ENCODE measurements around the gene FARS2. TPM values are rescaled to one million over a fixed set of nuclear protein-coding genes. Genes with fewer than 3 reads are reported as not detected.

Gene FARS2
- total RNA-seq, 1 donor from 2014 or later: 19.9 TPM

DNA sequence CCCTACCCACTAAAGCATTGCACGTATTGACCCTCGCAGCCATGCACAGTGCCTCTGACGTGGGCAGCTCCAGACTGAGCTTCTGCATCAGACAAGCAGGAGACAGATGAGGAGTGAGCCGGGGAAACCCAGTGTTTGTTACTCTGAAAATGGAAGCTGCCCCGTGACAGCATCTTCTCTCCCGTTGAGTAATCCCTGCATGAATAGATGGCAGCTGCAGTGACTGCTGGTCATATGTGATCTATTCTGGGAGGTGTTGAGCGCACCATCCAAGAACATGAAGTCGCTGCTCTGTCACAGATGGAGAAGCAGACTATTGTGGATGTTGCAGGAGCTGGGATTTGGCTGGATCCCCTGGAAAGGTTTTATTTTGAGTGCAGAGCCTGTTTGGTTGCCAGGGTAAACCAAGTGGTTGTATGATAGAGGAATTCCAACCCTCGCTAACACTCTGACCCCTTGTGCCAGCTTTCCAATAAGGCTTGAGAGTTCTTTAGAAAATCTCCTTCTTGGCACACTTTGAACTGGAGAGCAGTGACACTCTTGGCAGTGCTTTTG is 503.2 kb downstream of the FARS2 start:
- H3K36me3 Mint-ChIP-seq: peaks cover 13% of the 10 kb centered on the region
- no peak for DNase-seq (ENCODE audit: low spot score in 2 of 2, unreplicated experiment in 2 of 2)
- H3K9me3 Mint-ChIP-seq: peaks cover 22% of the 10 kb centered on the region
- no peaks in the 10 kb centered on the region for H3K4me1 Mint-ChIP-seq
- no peaks in the 10 kb centered on the region for H3K27me3 Mint-ChIP-seq (ENCODE audit: low read depth)
- H3K4me3 Mint-ChIP-seq: no peak overlapping the region
- TF ChIP-seq, protein P1, sequence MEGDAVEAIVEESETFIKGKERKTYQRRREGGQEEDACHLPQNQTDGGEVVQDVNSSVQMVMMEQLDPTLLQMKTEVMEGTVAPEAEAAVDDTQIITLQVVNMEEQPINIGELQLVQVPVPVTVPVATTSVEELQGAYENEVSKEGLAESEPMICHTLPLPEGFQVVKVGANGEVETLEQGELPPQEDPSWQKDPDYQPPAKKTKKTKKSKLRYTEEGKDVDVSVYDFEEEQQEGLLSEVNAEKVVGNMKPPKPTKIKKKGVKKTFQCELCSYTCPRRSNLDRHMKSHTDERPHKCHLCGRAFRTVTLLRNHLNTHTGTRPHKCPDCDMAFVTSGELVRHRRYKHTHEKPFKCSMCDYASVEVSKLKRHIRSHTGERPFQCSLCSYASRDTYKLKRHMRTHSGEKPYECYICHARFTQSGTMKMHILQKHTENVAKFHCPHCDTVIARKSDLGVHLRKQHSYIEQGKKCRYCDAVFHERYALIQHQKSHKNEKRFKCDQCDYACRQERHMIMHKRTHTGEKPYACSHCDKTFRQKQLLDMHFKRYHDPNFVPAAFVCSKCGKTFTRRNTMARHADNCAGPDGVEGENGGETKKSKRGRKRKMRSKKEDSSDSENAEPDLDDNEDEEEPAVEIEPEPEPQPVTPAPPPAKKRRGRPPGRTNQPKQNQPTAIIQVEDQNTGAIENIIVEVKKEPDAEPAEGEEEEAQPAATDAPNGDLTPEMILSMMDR (IDR thresholded peaks at IDR 0.05; ENCODE audit: unreplicated experiment): no peak
- H3K27ac Mint-ChIP-seq: no peak overlapping the region

DNA sequence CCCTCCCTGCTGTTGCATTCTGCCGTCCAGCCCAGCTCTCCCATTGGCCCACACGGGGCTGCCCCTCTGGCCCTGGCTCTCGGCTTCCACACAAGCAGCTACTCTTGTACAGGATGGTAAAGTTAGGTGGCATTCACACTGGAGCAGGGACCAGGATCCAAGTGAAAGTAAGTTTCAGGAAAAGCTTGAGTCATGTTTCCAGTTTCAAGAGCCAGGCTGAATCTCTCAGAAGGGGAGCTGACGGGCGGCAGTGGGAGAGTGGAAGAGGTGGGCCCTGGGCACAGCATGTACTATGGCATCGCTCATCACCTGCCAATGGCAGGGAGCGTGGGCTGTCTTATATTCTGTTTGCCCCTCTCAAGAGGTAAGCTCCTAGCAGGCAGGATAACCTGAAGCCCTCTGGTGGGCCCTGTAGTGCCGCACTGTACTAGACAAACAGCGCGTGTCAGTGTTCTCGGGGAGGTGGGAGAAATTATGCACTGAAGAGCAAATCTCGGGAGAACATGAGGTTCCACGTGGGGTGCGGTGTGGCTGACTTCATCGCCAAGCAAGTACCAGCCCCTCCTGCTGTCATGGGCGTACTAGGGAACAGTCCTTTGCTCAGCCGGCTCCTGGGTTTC is 503.9 kb downstream of the FARS2 start:
- no peak overlapping the region for H3K27ac Mint-ChIP-seq

DNA sequence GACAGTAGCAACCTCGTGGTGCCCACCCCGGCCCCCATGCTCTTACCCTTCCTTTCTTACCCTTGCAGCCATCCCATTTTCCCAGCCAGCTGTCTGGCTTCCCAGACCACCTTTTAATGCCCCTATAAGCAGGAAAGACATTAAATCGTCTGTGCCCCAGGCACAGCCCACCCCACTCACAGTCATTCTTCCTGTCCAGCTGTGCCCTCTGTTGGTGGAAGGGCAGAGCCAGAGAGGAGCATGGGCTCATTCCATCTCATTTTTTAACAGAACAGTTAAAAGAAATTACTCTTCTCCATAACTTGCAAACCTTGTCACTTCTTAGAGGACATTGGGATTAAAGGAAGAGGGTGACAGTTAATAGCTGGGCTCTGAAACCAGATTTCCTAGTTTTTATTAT is 504.9 kb downstream of the FARS2 start:
- H3K27ac Mint-ChIP-seq: no peak overlapping the region
- no peaks in the 10 kb centered on the region for H3K4me1 Mint-ChIP-seq

More for the DNA sequence above, 503.9 kb downstream of the FARS2 start:
- DNase-seq (ENCODE audit: low spot score in 2 of 2, unreplicated experiment in 2 of 2): no peak
- peaks cover 22% of the 10 kb centered on the region for H3K9me3 Mint-ChIP-seq
- H3K36me3 Mint-ChIP-seq: peaks cover 13% of the 10 kb centered on the region
- no peak overlapping the region for H3K4me3 Mint-ChIP-seq
- TF ChIP-seq, protein P1 (IDR thresholded peaks at IDR 0.05; ENCODE audit: unreplicated experiment): no peak
- H3K4me1 Mint-ChIP-seq: no peaks in the 10 kb centered on the region
- H3K27me3 Mint-ChIP-seq (ENCODE audit: low read depth): no peaks in the 10 kb centered on the region

DNA sequence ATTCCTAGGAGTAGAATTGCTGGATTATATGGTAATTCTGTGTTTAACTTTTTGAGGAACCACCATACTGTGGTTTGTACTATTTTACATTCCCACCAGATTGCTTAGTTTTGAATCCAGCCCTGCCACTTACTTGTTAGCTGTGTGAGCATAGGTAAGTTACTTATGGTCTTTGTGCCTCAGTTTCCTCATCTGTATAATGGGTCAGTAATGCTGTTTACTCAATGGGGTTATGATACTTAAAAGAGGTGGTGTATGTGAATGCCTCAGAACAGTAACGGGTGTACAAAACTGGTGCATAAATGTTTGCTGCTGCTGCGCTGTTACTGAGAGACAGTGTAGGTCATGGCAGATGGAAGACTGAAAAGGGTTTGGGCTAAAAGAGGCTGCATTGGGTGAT is 506.2 kb downstream of the FARS2 start:
- no peaks in the 10 kb centered on the region for H3K4me1 Mint-ChIP-seq
- H3K27ac Mint-ChIP-seq: no peak overlapping the region
- DNase-seq (ENCODE audit: low spot score in 2 of 2, unreplicated experiment in 2 of 2): no peak
- TF ChIP-seq, protein P1 (IDR thresholded peaks at IDR 0.05; ENCODE audit: unreplicated experiment): no peak
- H3K36me3 Mint-ChIP-seq: peaks cover 13% of the 10 kb centered on the region
- H3K4me3 Mint-ChIP-seq: no peak overlapping the region
- H3K27me3 Mint-ChIP-seq (ENCODE audit: low read depth): no peaks in the 10 kb centered on the region
- peaks cover 22% of the 10 kb centered on the region for H3K9me3 Mint-ChIP-seq

More for the DNA sequence above, 504.9 kb downstream of the FARS2 start:
- TF ChIP-seq, protein P1 (IDR thresholded peaks at IDR 0.05; ENCODE audit: unreplicated experiment): no peak
- Mint-ChIP-seq H3K9me3 (peaks cover 22% of the 10 kb centered on the region), H3K4me3 (no peak overlapping the region), H3K36me3 (peaks cover 13% of the 10 kb centered on the region), H3K27me3 (ENCODE audit: low read depth) (no peaks in the 10 kb centered on the region)
- DNase-seq (ENCODE audit: low spot score in 2 of 2, unreplicated experiment in 2 of 2): no peak

GRCh38 chr6:5771211-5771610 is 509.9 kb downstream of the FARS2 start:
- H3K27me3 Mint-ChIP-seq (ENCODE audit: low read depth): no peaks in the 10 kb centered on the region
- H3K4me3 Mint-ChIP-seq: no peak overlapping the region
- H3K4me1 Mint-ChIP-seq: no peaks in the 10 kb centered on the region
- H3K27ac Mint-ChIP-seq: no peak overlapping the region
- H3K36me3 Mint-ChIP-seq: peaks cover 19% of the 10 kb centered on the region
- TF ChIP-seq, protein P1 (IDR thresholded peaks at IDR 0.05; ENCODE audit: unreplicated experiment): no peak
- no peak for DNase-seq (ENCODE audit: low spot score in 2 of 2, unreplicated experiment in 2 of 2)
- H3K9me3 Mint-ChIP-seq: peaks cover 22% of the 10 kb centered on the region

Data from mesothelial cell of epicardium (in vitro differentiated cells).